ENCODE measurements around the gene SZRD1. TPM values are rescaled to one million over a fixed set of nuclear protein-coding genes. Genes with fewer than 3 reads are reported as not detected.

The SZRD1 gene
- total and polyA plus RNA-seq, 9 of the 15 experiments (the other 6 are each of a cell fraction or from before 2014, with no cell fraction given), result 3.9 to 149 (median 82.5) TPM

GRCh38 chr1:16372535-16373285 lies 5.7 kb downstream of the SZRD1 start:
- Histone ChIP-seq H3K27me3 (ENCODE audit: control insufficient read depth in 2 of 2, insufficient read depth in 2 of 2, low read length in 2 of 2) (no peaks in the 10 kb centered on the region), H3K4me3 (no peak overlapping the region), H3K79me2 (ENCODE audit: control insufficient read depth, insufficient read depth, low read length) (peaks cover 96% of the 10 kb centered on the region), H4K20me1 (replicated peaks; ENCODE audit: control insufficient read depth, insufficient read depth, low read length) (peaks cover 60% of the 10 kb centered on the region), H3K36me3 (ENCODE audit: control insufficient read depth, insufficient read depth, low read length) (peaks cover 29% of the 10 kb centered on the region; the same call in 2 of the 3 replicates), H3K9me3 (replicated peaks; ENCODE audit: control insufficient read depth, insufficient read depth, low read depth, low read length) (no peaks in the 10 kb centered on the region), H3K27ac (ENCODE audit: extremely low read depth, low read depth, low read length) (no peak overlapping the region), H3K9ac (ENCODE audit: insufficient read depth in 1 of 2, low read depth in 2 of 2, low read length in 2 of 2) (peak overlapping the region in 1 of 2 experiments; percentile 6; a peak in 1 of 4 replicates), H3K4me1 (replicated peaks in 1 of 2; ENCODE audit: control insufficient read depth in 2 of 2, insufficient read depth in 2 of 2, low read length in 2 of 2) (peaks cover 16 to 31% of the 10 kb centered on the region in 2 experiments), H3K4me2 (ENCODE audit: insufficient read depth, low read length) (no peak overlapping the region), H3K9me1 (ENCODE audit: control insufficient read depth, insufficient read depth, low read length) (peaks cover 3% of the 10 kb centered on the region), H2AFZ (ENCODE audit: low read depth, low read length) (no peak overlapping the region)
- intact Hi-C loops (cut with micrococcal nuclease) (no loop called here), in situ Hi-C loops (cut with MboI) (no loop called here)
- 94% methylated on average over 3 of the region's 3 CpGs for WGBS (ENCODE audit: insufficient coverage, low coverage, missing lambda C conversion rate)
- ATAC-seq (no peak), DNase-seq (ENCODE audit: extremely low read depth in 1 of 4, low spot score in 3 of 4) (peak in 1 of 4 experiments; percentile 5), FAIRE-seq (no peak)
- ChIA-PET CTCF (ENCODE audit: low intra/inter-chr PET ratio) (no interaction called here), POLR2A (interaction anchor here (0.7 to 4.1 kb wide), 3 partner anchors 10 to 166 kb away, joined by 3 to 16 read pairs (median 4); no protein-coding TSS in a partner anchor)
- TF ChIP-seq RREB1 (CRISPR knock-in tag; IDR thresholded peaks at IDR 0.05), result no peak
- TF ChIP-seq ZKSCAN1 (IDR thresholded peaks at IDR 0.05; ENCODE audit: low read depth, low read length), result no peak
- TF ChIP-seq RBM17 (IDR thresholded peaks at IDR 0.05; ENCODE audit: borderline replicate concordance, low read depth, low read length), result no peak
- no peak for TF ChIP-seq SMAD2 (IDR thresholded peaks at IDR 0.05; ENCODE audit: low read depth, low read length)
- no peak for TF ChIP-seq CCAR2 (IDR thresholded peaks at IDR 0.05; ENCODE audit: low read depth, low read length)
- TF ChIP-seq ESRRB (CRISPR knock-in tag; IDR thresholded peaks at IDR 0.05; ENCODE audit: borderline replicate concordance), result no peak
- TF ChIP-seq TARDBP (IDR thresholded peaks at IDR 0.05), result no peak
- TF ChIP-seq TEAD4 (IDR thresholded peaks at IDR 0.05; ENCODE audit: low read length), result no peak
- no peak for TF ChIP-seq TEAD4 (CRISPR knock-in tag; IDR thresholded peaks at IDR 0.05; ENCODE audit: borderline replicate concordance)
- no TSS peak for BruUV-seq (replicated peaks)
